NCI-H524 treated with DMSO at 0.1 percent for 48 hours (cell line): ENCODE measurements around the gene FAAP24.
"Not testable (repeated sequence)": the region's sequence is repeated elsewhere in the genome, so short reads cannot be mapped to it uniquely, and the experiment has no call there.

Source experiments
- DNase-seq: peaks from one replicate; lab custom pipeline; 2025; lab: John Stamatoyannopoulos, UW

The FAAP24 gene

GRCh38 chr19:33000510-33000909 lies 28.5 kb downstream of the FAAP24 start:
- no peak for DNase-seq

GRCh38 chr19:33000910-33001309 lies 28.9 kb downstream of the FAAP24 start:
- DNase-seq, result no peak

GRCh38 chr19:33002126-33002865 lies 30.3 kb downstream of the FAAP24 start:
- DNase-seq, result not testable (repeated sequence)

DNA sequence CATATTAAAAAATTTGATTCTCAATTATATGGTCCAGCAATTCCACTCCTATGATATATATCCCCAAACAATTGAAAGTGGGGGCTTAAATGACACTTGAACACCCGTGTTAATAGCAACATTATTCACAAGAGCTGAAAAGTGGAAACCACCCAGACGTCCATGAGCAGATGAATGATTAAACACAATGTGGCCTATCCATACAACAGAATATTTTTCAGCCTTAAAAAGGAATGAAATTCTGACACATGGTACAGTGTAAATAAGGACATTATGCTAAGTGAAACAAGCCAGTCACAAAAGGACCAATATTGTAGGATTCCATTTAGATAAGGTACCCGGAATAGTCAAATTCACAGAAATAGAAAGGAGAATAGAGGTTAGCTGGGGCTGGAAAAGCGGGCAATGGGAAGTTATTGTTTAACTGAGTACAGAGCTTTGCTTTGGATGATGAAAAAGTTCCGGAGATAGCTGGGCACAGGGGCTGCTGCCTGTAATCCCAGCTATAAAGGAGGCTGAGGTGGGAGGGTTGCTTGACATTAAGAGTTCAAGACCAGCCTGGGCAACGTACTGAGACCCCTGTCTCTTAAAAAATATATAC lies 31.5 kb downstream of the FAAP24 start:
- DNase-seq, result not testable (repeated sequence)

DNA sequence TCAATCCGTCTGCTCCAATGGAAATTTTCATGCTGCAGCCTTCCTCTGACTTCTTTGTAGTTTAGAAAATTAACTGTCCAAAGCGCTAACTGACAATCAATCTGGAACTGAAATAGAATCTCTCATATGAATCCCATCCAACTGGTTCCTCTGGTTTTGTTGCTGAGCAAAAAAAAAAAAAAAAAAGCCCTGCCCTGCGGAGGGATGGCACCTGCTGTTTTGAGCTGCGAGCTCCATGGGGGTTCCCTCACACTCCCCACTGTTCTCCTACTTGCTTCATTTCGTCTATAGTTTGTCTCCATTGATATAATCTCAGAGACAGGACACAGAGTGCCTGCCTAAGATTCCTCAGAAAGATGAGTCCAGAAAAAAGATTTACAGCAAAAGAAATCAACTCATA lies 33.4 kb downstream of the FAAP24 start:
- no peak for DNase-seq

GRCh38 chr19:33008738-33009137 lies 36.7 kb downstream of the FAAP24 start:
- DNase-seq, result no peak

- not testable (repeated sequence) for DNase-seq
Observed at GRCh38 chr19:33010891-33011290, 38.8 kb downstream of the FAAP24 start.

DNA sequence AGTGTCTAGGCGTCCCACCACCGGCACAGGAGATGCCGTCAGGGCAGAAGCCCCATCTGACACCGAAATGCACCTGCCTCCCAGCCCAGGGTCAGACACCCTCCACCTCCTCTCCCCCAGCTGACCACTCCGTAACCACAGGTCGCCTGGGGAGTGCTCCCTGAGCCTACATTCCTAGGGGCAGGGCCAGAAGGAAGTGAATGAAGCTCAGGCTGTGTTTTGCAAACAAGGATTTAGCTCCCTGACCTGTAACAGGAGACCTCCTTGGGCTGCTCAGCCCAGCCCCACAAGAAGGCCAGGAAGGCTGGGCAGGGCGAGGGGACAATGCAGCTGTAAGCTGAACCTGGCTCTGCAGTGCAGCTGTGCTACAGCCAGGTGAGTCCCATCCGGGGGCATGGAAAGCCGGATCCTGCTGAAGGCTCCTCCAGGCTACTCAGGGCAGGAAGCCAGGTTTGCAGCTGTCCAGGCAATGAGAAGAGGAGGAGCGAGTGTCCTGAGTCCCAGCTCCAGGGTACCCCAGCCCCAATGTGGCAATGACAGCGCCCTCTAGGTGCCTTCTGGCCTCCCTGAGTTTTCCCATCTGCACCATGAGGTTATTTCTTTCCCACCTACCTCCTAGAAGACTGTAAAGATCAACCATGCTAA lies 50.6 kb downstream of the FAAP24 start:
- DNase-seq, result no peak

DNA sequence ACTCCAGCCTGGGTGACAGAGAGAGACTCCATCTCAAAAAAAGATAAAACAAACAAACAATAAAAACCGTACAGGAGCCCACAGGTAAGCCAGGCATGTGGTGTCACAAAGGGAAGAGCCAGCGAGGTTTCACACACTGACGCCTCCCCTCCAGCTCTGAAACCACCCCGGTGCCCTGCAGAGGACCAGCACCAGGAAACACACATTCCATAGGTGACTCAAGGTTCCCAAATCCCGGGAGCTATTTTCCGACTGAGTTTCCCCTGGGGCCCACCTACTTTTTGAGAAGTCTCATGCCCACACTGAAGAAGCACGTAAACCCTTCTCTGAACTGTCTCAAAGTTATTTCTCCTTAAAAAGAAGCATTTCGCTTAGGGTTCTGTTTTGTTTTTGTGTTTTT lies 52.4 kb downstream of the FAAP24 start:
- DNase-seq, result no peak

- not testable (repeated sequence) for DNase-seq
Observed at GRCh38 chr19:33025468-33026238, 53.6 kb downstream of the FAAP24 start.

DNA sequence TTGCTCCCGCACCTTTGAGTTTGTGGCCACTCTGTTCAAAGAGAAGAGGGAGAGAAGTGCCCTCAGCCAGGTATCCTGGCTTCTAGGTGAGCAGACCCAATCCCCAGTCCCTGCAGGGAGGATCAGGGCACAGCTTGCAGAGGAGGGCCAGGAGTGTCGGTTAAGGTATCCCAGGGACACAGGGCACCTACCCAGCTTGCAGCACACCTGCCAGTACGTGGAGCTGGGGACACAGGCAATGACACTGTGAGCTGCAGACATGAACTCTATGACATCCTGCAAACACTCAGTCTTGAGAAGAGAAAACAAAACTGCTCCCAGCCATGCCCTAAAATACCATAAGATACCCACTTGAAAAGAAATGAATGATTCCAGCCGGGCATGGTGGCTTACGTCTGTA lies 54.6 kb downstream of the FAAP24 start:
- DNase-seq, result not testable (repeated sequence)
